DMS53 treated with DMSO at 0.1 percent for 48 hours (cell line): ENCODE results near the gene TRIM45.
"Not testable (repeated sequence)": the region's sequence is repeated elsewhere in the genome, so short reads cannot be mapped to it uniquely, and the experiment has no call there.

Experiments
- DNase-seq: peaks from one replicate; lab custom pipeline; 2025; ENCODE audit not compliant: unreplicated experiment; lab: John Stamatoyannopoulos, UW

Gene TRIM45

GRCh38 chr1:117136749-117137148, 15.2 kb upstream of the TRIM45 start:
- DNase-seq: no peak

GRCh38 chr1:117135329-117135728, 13.8 kb upstream of the TRIM45 start:
- no peak for DNase-seq

- no peak for DNase-seq
Measured at GRCh38 chr1:117130526-117130925, 9.0 kb upstream of the TRIM45 start.

GRCh38 chr1:117128323-117129079, 7.0 kb upstream of the TRIM45 start:
- DNase-seq: peak; percentile 6

- DNase-seq: no peak
Measured at GRCh38 chr1:117127795-117128194, 6.2 kb upstream of the TRIM45 start.

- no peak for DNase-seq
Measured at GRCh38 chr1:117124661-117125060, 3.1 kb upstream of the TRIM45 start.

- no peak for DNase-seq
Measured at GRCh38 chr1:117123274-117123673, 1.7 kb upstream of the TRIM45 start.

- no peak for DNase-seq
Measured at GRCh38 chr1:117122330-117123025, 929 bp upstream of the TRIM45 start.

GRCh38 chr1:117120774-117121588, 568 bp downstream of the TRIM45 start:
- DNase-seq: no peak

- DNase-seq: not testable (repeated sequence)
Measured at GRCh38 chr1:117119144-117119543, 2.4 kb downstream of the TRIM45 start.

- no peak for DNase-seq
Measured at GRCh38 chr1:117118137-117118536, 3.4 kb downstream of the TRIM45 start.

- DNase-seq: no peak
Measured at GRCh38 chr1:117117697-117118096, 3.9 kb downstream of the TRIM45 start.

GRCh38 chr1:117116784-117117130, 4.8 kb downstream of the TRIM45 start:
- DNase-seq: no peak

- DNase-seq: no peak
Measured at GRCh38 chr1:117116090-117116783, 5.3 kb downstream of the TRIM45 start.

- no peak for DNase-seq
Measured at GRCh38 chr1:117114877-117115276, 6.7 kb downstream of the TRIM45 start.

GRCh38 chr1:117113199-117113598, 8.3 kb downstream of the TRIM45 start:
- DNase-seq: no peak

GRCh38 chr1:117112047-117112717, 9.4 kb downstream of the TRIM45 start:
- no peak for DNase-seq

GRCh38 chr1:117110774-117111173, 10.8 kb downstream of the TRIM45 start:
- no peak for DNase-seq

GRCh38 chr1:117107364-117107763, 14.2 kb downstream of the TRIM45 start:
- no peak for DNase-seq

GRCh38 chr1:117106478-117106877, 15.1 kb downstream of the TRIM45 start:
- DNase-seq: no peak

GRCh38 chr1:117105722-117106121, 15.8 kb downstream of the TRIM45 start:
- no peak for DNase-seq
